Nephron progenitor cell (in vitro differentiated cells): ENCODE data around the gene PNPLA3.

Source experiments
- DNase-seq: peaks from one replicate; pipeline ENCODE4 v3.0.0; 2021
- H3K27ac Mint-ChIP-seq: 2 replicates; pipeline ENCODE4 v1.8.0; 2021; ENCODE audit warnings: mild to moderate bottlenecking, moderate library complexity, mixed read lengths
- H3K27me3 Mint-ChIP-seq: 2 replicates; pipeline ENCODE4 v1.8.0; 2021; ENCODE audit warnings: mild to moderate bottlenecking, low read depth, mixed read lengths; ENCODE audit not compliant: poor library complexity
- H3K36me3 Mint-ChIP-seq: 2 replicates; pipeline ENCODE4 v1.8.0; 2021; ENCODE audit warnings: low read depth, mixed read lengths
- H3K4me1 Mint-ChIP-seq: 2 replicates; pipeline ENCODE4 v1.8.0; 2021; ENCODE audit warnings: mixed read lengths
- H3K4me3 Mint-ChIP-seq: 2 replicates; pipeline ENCODE4 v1.8.0; 2021; ENCODE audit warnings: mild to moderate bottlenecking, moderate library complexity, mixed read lengths
- H3K9me3 Mint-ChIP-seq: 2 replicates; pipeline ENCODE4 v1.8.0; 2021; ENCODE audit warnings: mild to moderate bottlenecking, moderate library complexity, mixed read lengths
- TF ChIP-seq, protein P1 (sequence below): fragments of 200-600 bp; sonication (generic); IDR thresholded peaks from 2 replicates; pipeline ENCODE4 v1.5.0; 2021; ENCODE audit warnings: antibody characterized with exemption

Gene PNPLA3

DNA sequence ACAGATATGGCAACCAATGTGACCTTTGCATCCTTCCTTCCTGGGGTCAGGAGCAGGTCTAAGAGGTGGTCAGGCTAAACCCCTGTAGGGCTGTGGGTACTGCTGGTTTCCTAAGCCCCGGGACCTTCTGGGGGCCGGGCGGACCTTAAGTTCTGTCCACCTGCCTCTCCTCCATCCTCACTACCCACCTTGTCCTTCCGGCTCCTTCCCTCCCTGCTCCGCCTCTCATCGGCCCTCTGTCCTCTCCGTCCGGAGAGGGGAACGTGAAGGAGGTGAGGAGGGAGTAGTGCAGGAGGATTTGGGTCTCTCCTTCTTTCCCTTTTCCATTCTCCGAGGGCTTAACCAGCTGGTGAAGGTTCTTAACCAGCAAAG, 72.2 kb downstream of the PNPLA3 start:
- H3K27me3 Mint-ChIP-seq, result no peaks in the 10 kb centered on the region
- no peak overlapping the region for H3K27ac Mint-ChIP-seq
- no peaks in the 10 kb centered on the region for H3K9me3 Mint-ChIP-seq
- TF ChIP-seq, protein P1, sequence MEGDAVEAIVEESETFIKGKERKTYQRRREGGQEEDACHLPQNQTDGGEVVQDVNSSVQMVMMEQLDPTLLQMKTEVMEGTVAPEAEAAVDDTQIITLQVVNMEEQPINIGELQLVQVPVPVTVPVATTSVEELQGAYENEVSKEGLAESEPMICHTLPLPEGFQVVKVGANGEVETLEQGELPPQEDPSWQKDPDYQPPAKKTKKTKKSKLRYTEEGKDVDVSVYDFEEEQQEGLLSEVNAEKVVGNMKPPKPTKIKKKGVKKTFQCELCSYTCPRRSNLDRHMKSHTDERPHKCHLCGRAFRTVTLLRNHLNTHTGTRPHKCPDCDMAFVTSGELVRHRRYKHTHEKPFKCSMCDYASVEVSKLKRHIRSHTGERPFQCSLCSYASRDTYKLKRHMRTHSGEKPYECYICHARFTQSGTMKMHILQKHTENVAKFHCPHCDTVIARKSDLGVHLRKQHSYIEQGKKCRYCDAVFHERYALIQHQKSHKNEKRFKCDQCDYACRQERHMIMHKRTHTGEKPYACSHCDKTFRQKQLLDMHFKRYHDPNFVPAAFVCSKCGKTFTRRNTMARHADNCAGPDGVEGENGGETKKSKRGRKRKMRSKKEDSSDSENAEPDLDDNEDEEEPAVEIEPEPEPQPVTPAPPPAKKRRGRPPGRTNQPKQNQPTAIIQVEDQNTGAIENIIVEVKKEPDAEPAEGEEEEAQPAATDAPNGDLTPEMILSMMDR, result no peak
- DNase-seq, result no peak
- H3K4me1 Mint-ChIP-seq, result peaks cover 68% of the 10 kb centered on the region
- no peak overlapping the region for H3K4me3 Mint-ChIP-seq
- H3K36me3 Mint-ChIP-seq, result peaks cover 81% of the 10 kb centered on the region

GRCh38 chr22:43996170-43996980, 72.8 kb downstream of the PNPLA3 start:
- H3K4me1 Mint-ChIP-seq, result peaks cover 69% of the 10 kb centered on the region
- peaks cover 83% of the 10 kb centered on the region for H3K36me3 Mint-ChIP-seq
- H3K27ac Mint-ChIP-seq, result peak overlapping the region; percentile 13
- H3K9me3 Mint-ChIP-seq, result no peaks in the 10 kb centered on the region
- no peak overlapping the region for H3K4me3 Mint-ChIP-seq
- no peaks in the 10 kb centered on the region for H3K27me3 Mint-ChIP-seq
- DNase-seq, result no peak
- TF ChIP-seq, protein P1, result no peak

GRCh38 chr22:43996981-43997265, 73.3 kb downstream of the PNPLA3 start:
- DNase-seq, result no peak
- peaks cover 69% of the 10 kb centered on the region for H3K4me1 Mint-ChIP-seq
- H3K4me3 Mint-ChIP-seq, result no peak overlapping the region
- peak overlapping the region; percentile 13 for H3K27ac Mint-ChIP-seq
- H3K36me3 Mint-ChIP-seq, result peaks cover 81% of the 10 kb centered on the region
- TF ChIP-seq, protein P1, result no peak
- H3K9me3 Mint-ChIP-seq, result no peaks in the 10 kb centered on the region
- H3K27me3 Mint-ChIP-seq, result no peaks in the 10 kb centered on the region
